ENCODE data around the gene PPP1R14C.

Gene PPP1R14C

DNA sequence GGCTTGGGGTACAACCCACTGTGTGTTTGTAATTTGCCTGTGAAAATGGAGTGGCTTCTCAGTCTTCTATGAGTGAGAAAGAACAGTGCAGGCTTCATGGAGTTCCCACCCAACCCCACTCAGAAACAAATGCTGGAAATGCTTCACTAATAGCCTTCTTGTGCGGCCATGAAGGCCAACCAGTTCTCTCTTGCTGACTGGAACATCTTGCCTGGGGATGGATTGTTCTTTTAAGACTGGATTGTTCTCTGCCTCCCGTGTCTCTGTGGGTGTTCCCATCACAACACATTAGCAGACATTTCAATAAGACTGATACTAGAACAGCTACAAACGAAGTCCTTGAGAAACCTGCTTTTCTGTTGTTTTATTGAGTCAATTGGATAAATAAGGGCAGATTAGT lies 110.6 kb downstream of the PPP1R14C start:
- H3K27me3 ChIP-seq (ENCODE audit: control insufficient read depth, insufficient read depth, low read length), result no peaks in the 10 kb centered on the region
- H3K4me1 ChIP-seq, result no peaks in the 10 kb centered on the region
- no peak overlapping the region for H3K4me2 ChIP-seq (ENCODE audit: low read length)
- no peak overlapping the region for H3K4me3 ChIP-seq (ENCODE audit: low read depth, low read length)
- H3K9me3 ChIP-seq (ENCODE audit: control insufficient read depth, low read length), result no peaks in the 10 kb centered on the region
- no peaks in the 10 kb centered on the region for H3K79me2 ChIP-seq
- no peak overlapping the region for H2AFZ ChIP-seq
- no peak overlapping the region for H3K27ac ChIP-seq
- no peaks in the 10 kb centered on the region for H3K36me3 ChIP-seq (ENCODE audit: control insufficient read depth, insufficient read depth, low read length)
- H3K9ac ChIP-seq, result no peak overlapping the region
- no peak for TF ChIP-seq CTCF (IDR thresholded peaks at IDR 0.05)

- no peak overlapping the region for H3K4me2 ChIP-seq (ENCODE audit: low read length)
- H3K4me1 ChIP-seq, result no peaks in the 10 kb centered on the region
- no peak overlapping the region for H2AFZ ChIP-seq
- H3K4me3 ChIP-seq (ENCODE audit: low read depth, low read length), result no peak overlapping the region
- no peaks in the 10 kb centered on the region for H3K36me3 ChIP-seq (ENCODE audit: control insufficient read depth, insufficient read depth, low read length)
- H3K27me3 ChIP-seq (ENCODE audit: control insufficient read depth, insufficient read depth, low read length), result no peaks in the 10 kb centered on the region
- H3K9ac ChIP-seq, result no peak overlapping the region
- TF ChIP-seq CTCF (IDR thresholded peaks at IDR 0.05), result no peak
- H3K9me3 ChIP-seq (ENCODE audit: control insufficient read depth, low read length), result no peaks in the 10 kb centered on the region
- H3K79me2 ChIP-seq, result no peaks in the 10 kb centered on the region
- no peak overlapping the region for H3K27ac ChIP-seq
Measured at GRCh38 chr6:150254770-150255169, 111.9 kb downstream of the PPP1R14C start.

- H3K4me3 ChIP-seq (ENCODE audit: low read depth, low read length), result no peak overlapping the region
- no peaks in the 10 kb centered on the region for H3K36me3 ChIP-seq (ENCODE audit: control insufficient read depth, insufficient read depth, low read length)
- no peaks in the 10 kb centered on the region for H3K4me1 ChIP-seq
- TF ChIP-seq CTCF (IDR thresholded peaks at IDR 0.05), result no peak
- no peaks in the 10 kb centered on the region for H3K9me3 ChIP-seq (ENCODE audit: control insufficient read depth, low read length)
- no peak overlapping the region for H3K27ac ChIP-seq
- no peaks in the 10 kb centered on the region for H3K79me2 ChIP-seq
- H3K9ac ChIP-seq, result no peak overlapping the region
- no peak overlapping the region for H2AFZ ChIP-seq
- no peak overlapping the region for H3K4me2 ChIP-seq (ENCODE audit: low read length)
- H3K27me3 ChIP-seq (ENCODE audit: control insufficient read depth, insufficient read depth, low read length), result no peaks in the 10 kb centered on the region
Measured at GRCh38 chr6:150255840-150256239, 113.0 kb downstream of the PPP1R14C start.

- Histone ChIP-seq H3K79me2 (no peaks in the 10 kb centered on the region), H3K36me3 (ENCODE audit: control insufficient read depth, insufficient read depth, low read length) (no peaks in the 10 kb centered on the region), H3K9ac (no peak overlapping the region), H3K4me3 (ENCODE audit: low read depth, low read length) (no peak overlapping the region), H3K27me3 (ENCODE audit: control insufficient read depth, insufficient read depth, low read length) (no peaks in the 10 kb centered on the region), H3K4me2 (ENCODE audit: low read length) (no peak overlapping the region), H3K9me3 (ENCODE audit: control insufficient read depth, low read length) (no peaks in the 10 kb centered on the region), H3K27ac (no peak overlapping the region), H3K4me1 (no peaks in the 10 kb centered on the region), H2AFZ (no peak overlapping the region)
- no peak for TF ChIP-seq CTCF (IDR thresholded peaks at IDR 0.05)
Measured at GRCh38 chr6:150256618-150257272, 113.9 kb downstream of the PPP1R14C start.

GRCh38 chr6:150258381-150258780 lies 115.5 kb downstream of the PPP1R14C start:
- no peak for TF ChIP-seq CTCF (IDR thresholded peaks at IDR 0.05)
- H3K9me3 ChIP-seq (ENCODE audit: control insufficient read depth, low read length), result no peaks in the 10 kb centered on the region
- H3K27me3 ChIP-seq (ENCODE audit: control insufficient read depth, insufficient read depth, low read length), result no peaks in the 10 kb centered on the region
- H3K9ac ChIP-seq, result no peak overlapping the region
- no peaks in the 10 kb centered on the region for H3K79me2 ChIP-seq
- no peak overlapping the region for H3K4me2 ChIP-seq (ENCODE audit: low read length)
- H3K4me1 ChIP-seq, result no peaks in the 10 kb centered on the region
- H2AFZ ChIP-seq, result no peak overlapping the region
- H3K4me3 ChIP-seq (ENCODE audit: low read depth, low read length), result no peak overlapping the region
- H3K27ac ChIP-seq, result no peak overlapping the region
- H3K36me3 ChIP-seq (ENCODE audit: control insufficient read depth, insufficient read depth, low read length), result no peaks in the 10 kb centered on the region

All from parathyroid adenoma (tissue), 2 donors.